ENCODE data around the gene YTHDF1.

YTHDF1 gene

GRCh38 chr20:63249891-63250290 is 34.0 kb upstream of the YTHDF1 start:
- DNase-seq: no peak

- DNase-seq: no peak
Observed at GRCh38 chr20:63248835-63249591, 33.1 kb upstream of the YTHDF1 start.

GRCh38 chr20:63247671-63248228 is 31.8 kb upstream of the YTHDF1 start:
- DNase-seq: no peak

DNA sequence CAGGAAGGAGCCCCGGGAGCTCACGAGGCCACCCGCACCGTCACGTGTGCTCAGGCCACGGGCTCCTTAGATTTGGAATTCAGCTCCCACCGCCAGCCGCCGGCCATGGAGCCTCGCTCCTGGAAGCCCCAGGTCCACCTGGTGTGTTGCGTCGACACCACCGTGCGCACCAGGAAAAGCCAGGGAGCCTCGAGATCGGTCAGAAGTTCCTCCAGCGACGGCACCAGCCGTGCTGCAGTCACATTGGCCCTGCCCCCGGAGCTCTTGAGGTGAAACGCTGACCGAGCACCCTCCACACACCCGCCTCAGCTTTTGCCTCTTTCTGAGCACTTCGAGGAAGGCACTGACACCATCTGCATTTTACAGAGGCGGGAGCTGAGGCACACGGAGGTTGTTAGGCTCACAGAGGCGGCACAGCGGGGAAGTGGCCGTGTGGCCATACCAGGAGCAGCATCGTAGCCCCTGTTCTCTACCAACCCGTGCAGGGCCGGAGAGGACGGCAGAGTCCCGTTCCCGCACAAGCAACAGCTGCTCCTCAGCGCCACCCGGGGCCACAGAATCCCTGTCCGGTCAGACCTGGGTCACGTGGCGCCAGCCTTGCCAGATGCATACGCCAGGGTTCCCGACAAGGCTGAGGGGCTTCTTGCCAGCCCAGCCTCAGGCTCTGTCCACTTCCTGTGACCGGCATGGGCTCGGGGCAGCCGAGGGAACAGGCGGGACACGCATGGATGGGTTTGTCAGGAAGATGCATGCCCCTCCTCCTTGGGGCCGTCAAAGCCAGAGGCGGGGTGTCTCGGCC is 30.8 kb upstream of the YTHDF1 start:
- peak; percentile 71 for DNase-seq

- no peak for DNase-seq
Observed at GRCh38 chr20:63244468-63244867, 28.5 kb upstream of the YTHDF1 start.

DNA sequence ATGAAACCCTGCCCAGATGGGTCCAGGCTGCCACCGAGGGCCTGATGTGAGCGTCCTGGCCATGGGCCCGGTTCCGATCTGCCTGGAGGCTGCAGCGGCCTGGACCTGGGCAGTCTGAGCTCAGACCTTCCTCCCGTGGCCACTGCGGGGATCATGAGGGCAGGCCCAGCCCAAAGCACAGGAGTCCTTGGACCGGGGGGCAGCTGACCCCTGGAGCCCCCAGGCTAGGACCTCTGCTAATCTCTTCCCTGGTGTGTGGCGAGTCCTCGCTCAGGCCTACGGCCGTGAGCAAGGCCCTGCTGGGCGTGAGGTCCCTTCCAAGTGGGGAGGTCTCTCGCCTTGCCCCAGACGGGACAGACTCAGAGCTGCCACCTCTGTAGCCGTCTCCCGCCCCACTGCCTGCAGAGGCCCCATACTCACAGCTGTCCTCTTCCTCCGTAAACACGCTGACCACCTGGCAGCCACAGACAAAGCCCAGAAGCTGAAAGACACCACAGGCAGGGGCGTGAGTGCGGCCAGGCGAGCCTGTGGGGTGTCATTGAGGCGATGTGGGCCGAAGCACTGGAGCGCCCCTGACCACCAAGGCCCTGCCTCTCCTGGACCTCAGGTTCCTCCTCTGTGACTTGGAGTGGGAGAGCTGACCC is 27.8 kb upstream of the YTHDF1 start:
- DNase-seq: no peak

- DNase-seq: no peak
Observed at GRCh38 chr20:63242736-63243135, 26.8 kb upstream of the YTHDF1 start.

- DNase-seq: no peak
Observed at GRCh38 chr20:63241272-63241671, 25.3 kb upstream of the YTHDF1 start.

DNA sequence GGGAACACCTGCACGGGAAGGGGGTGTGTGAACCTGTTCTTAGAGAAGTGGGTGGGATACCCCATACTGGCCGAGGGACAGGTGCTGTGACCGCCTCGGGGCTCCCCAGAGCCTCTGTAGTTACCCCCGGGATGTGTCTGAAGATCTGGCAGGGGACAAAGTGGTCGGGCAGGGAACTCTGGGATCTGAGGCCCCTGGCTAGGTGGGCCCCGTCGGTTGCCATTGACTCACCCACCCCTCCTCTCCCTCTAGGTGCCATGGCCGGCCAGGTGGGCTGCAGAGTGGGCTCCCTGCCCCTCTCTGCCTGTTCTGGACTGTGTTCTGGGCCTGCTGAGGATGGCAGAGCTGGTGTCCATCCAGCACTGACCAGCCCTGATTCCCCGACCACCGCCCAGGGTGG is 24.1 kb upstream of the YTHDF1 start:
- no peak for DNase-seq

DNA sequence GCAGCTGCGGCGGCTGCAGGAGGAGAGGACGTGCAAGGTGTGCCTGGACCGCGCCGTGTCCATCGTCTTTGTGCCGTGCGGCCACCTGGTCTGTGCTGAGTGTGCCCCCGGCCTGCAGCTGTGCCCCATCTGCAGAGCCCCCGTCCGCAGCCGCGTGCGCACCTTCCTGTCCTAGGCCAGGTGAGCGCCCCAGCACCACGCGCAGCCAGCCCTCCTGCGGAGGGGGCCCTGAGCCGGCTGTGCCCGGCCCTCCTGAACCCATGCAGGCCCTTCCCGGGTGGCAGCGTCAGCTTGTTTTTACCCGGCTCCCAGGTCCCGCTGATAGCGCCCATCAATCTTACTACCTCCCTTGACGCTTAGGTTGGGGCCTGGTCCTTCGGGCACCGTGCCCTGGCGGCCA is 23.5 kb upstream of the YTHDF1 start:
- DNase-seq: no peak

DNA sequence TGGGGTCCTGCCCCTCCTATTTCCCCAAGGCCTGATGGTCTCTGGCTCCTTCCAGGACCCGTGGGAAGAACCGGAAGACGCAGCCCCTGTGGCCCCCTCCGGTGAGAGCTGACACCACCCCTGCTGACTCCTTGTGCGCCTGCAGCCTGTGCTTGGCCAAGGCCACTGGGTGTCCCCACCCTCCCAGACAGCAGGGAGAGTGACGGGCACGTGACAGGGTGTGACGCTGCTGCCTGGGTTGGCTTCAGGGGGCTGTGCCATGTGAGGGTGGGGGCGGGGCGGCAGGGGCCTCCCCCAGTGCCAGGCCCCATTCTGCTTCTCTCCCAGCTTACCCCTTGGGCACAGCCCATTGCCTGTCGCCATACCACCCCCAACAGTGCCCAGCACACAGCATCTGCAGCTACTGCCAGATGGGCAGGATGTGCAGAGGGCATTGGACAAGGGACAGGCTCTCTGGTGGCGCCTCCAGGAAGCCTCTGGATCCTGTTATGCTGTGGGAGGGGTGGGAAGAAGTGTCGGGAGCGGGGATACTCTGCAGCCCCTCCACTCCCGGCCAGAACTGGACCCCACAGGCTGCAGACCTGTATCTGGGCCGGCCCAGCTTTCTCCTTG is 22.7 kb upstream of the YTHDF1 start:
- no peak for DNase-seq

- DNase-seq: no peak
Observed at GRCh38 chr20:63238031-63238430, 22.1 kb upstream of the YTHDF1 start.

DNA sequence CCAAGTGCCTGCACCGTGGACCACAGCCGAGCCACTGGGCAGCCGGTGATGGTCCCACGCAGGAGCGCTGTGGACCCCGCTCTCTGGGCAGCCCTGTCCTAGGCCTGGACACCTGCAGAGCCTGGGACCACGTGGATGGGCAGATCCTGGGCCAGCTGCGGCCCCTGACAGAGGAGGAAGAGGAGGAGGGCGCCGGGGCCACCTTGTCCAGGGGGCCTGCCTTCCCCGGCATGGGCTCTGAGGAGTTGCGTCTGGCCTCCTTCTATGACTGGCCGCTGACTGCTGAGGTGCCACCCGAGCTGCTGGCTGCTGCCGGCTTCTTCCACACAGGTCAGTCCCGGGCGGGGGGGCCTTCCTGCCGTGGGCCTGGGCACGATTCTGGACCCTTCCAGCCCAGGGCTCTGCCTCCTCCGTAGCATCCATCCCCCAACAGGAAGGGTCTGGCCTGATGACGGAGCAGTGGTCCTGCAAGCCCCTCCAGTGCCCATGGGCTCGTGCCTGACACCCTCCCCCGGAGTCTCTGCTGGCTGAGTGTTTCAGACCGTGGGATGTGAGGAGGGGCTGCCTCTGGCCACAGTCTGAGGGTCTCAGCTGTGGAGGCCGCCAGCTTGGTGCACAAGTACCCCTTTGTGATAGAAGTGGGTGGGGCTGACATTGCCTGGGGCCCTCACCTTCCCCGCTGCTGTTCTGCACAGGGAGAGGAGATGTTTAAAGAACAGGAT is 20.3 kb upstream of the YTHDF1 start:
- DNase-seq: peak; percentile 47

DNA sequence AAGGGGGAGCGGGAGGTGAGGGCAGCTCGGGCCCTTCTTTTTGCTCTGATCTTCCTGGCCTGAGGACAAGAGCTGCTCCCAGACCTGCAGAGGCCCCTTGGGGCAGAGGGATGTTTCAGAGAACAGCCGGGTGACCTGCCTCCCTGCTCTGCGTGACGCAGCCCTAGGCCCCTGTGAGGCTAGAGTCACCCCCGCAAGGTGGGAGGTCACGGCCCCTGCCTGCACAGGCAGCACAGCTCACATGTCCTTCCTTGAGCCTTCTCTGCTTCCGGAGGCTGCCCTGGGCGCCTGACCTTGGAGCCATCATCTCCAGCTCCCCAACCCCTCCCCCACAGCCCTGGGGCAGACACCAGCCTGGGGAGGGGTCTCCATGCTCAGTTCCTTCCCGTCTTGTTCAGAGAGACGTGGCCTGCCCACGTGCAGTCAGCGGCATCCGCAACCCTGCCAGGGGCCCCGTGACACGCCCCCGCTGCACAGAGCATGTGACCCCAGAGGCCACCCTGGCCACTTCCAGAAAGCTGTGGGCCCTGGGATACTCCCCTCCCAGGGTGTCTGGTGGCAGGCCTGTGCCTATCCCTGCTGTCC is 19.6 kb upstream of the YTHDF1 start, which contains the start of gene BIRC7:
Gene BIRC7, plus strand, starts transcription at position 507 of the 585 bp plus-strand sequence. CDS start 192 bp downstream, outside the sequence.
- peak; percentile 31 for DNase-seq

- DNase-seq: peak; percentile 19
Observed at GRCh38 chr20:63234693-63235398, 18.9 kb upstream of the YTHDF1 start.

DNA sequence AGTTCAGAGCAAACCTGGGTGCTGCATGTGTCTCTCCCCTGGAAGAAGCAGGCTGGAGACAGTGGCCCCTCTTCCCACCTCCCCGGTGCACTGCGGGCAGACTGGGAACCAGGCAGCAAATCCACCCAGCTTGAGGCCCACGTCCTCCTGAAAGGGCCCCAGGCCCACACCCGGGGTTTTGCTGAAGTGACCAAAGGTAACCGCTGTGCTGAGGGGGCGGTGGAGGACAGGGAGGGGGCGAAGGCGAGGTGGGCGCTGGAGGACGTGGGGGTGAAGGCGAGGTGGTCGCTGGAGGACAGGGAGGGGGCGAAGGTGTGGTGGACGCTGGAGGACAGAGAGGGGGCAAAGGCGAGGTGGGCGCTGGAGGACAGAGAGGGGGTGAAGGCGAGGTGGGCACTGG is 18.0 kb upstream of the YTHDF1 start:
- no peak for DNase-seq

DNA sequence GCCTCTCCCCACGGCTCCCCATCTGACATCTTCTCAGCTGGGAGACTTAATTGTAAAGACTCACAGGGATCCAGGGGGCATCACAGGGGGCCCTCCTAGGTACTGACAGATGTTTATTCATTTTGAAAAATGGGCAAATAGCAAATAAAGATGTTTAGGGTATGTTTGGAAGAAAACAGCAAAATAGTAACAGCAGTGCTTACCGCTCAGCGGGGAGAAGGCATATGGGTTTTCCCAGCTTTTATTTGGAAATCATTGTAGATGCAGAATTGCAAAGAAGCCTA is 17.1 kb upstream of the YTHDF1 start:
- no peak for DNase-seq

- DNase-seq: no peak
Observed at GRCh38 chr20:63232235-63233060, 16.5 kb upstream of the YTHDF1 start.

DNA sequence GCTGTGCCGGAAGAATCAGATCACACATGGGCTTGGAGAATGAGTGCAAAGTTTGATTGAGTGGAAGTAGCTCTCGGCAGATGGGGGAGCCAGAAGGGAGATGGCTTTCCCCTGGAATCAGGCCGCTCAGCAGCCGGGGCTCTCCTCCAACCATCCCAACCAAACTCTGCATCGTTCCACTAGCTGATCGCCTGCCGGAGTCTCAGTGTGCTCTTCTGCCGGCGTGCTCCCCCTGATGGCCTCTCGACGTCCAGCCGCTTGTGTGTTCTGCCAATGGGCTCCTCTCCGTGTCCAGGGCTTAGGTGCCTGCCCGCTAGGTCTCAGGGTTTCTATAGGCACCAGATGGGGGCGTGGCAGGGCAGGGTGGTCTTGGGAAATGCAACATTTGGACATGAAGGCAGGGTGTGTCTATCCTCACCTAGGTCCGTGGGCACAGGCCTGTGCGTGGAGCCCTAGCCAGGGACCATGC is 14.9 kb upstream of the YTHDF1 start:
- DNase-seq: peak; percentile 57

- no peak for DNase-seq
Observed at GRCh38 chr20:63228806-63229205, 12.9 kb upstream of the YTHDF1 start.

Data from right kidney (tissue), 1 donor.